ENCODE data around the gene DEGS1. TPM values are rescaled to one million over a fixed set of nuclear protein-coding genes. Genes with fewer than 3 reads are reported as not detected.

DEGS1 gene
- polyA plus RNA-seq, 1 donor from 2014 or later: 53.7 TPM

DNA sequence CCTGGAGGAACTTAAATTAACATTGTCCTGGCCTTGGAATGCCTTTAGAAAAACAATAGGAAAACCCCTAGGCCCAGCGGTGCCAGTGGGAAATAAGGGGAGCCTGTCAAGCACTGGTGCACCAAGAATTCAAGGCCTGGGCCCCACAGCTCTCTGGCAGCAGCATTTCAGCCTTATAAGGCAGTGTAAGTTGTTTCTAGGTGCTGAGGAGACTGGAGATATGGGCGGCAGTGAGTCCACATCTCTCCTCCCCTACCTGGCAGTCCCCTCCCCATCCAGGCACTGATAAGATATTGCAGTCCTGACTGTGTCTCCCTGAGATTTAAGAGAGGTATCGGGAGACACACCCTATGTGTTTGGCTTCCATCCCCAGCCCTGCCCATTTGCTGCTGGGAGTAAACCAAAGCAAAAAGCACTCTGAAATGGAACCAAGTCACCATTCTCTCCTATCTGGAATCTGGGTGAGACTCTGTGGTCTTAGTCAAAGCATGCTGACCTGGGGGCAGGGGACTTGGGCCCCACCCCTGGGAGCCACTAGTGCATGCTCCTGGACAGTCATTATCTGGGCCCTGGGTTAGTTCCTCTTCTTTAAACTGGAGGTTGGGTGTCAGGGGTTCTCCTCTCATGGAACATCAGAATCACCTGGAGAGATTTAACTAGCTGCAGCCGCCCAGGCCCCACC lies 30.5 kb downstream of the DEGS1 start:
- no peak overlapping the region for H3K9ac ChIP-seq (ENCODE audit: low read length)
- no peak overlapping the region for H2AFZ ChIP-seq (ENCODE audit: low read depth, low read length)
- no peaks in the 10 kb centered on the region for H4K20me1 ChIP-seq (ENCODE audit: insufficient read depth)
- no peaks in the 10 kb centered on the region for H3F3A ChIP-seq (ENCODE audit: insufficient read depth, low read length, poor library complexity, severe bottlenecking)
- H3K4me2 ChIP-seq (ENCODE audit: low read length): no peak overlapping the region
- H3K9me3 ChIP-seq (ENCODE audit: low read length): no peaks in the 10 kb centered on the region
- H3K27me3 ChIP-seq (ENCODE audit: insufficient read depth, low read depth, low read length): no peaks in the 10 kb centered on the region
- TF ChIP-seq, protein P1, sequence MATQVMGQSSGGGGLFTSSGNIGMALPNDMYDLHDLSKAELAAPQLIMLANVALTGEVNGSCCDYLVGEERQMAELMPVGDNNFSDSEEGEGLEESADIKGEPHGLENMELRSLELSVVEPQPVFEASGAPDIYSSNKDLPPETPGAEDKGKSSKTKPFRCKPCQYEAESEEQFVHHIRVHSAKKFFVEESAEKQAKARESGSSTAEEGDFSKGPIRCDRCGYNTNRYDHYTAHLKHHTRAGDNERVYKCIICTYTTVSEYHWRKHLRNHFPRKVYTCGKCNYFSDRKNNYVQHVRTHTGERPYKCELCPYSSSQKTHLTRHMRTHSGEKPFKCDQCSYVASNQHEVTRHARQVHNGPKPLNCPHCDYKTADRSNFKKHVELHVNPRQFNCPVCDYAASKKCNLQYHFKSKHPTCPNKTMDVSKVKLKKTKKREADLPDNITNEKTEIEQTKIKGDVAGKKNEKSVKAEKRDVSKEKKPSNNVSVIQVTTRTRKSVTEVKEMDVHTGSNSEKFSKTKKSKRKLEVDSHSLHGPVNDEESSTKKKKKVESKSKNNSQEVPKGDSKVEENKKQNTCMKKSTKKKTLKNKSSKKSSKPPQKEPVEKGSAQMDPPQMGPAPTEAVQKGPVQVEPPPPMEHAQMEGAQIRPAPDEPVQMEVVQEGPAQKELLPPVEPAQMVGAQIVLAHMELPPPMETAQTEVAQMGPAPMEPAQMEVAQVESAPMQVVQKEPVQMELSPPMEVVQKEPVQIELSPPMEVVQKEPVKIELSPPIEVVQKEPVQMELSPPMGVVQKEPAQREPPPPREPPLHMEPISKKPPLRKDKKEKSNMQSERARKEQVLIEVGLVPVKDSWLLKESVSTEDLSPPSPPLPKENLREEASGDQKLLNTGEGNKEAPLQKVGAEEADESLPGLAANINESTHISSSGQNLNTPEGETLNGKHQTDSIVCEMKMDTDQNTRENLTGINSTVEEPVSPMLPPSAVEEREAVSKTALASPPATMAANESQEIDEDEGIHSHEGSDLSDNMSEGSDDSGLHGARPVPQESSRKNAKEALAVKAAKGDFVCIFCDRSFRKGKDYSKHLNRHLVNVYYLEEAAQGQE (IDR thresholded peaks at IDR 0.05; ENCODE audit: borderline replicate concordance): no peak
- no peak for TF ChIP-seq RAD21 (conservative IDR thresholded peaks at IDR 0.05)
- no peak for TF ChIP-seq EZH2 (IDR thresholded peaks at IDR 0.05; ENCODE audit: borderline replicate concordance, insufficient read depth, low read length, poor library complexity, severe bottlenecking)
- TF ChIP-seq POLR2AphosphoS5 (IDR thresholded peaks at IDR 0.05): no peak
- TF ChIP-seq MXI1 (conservative IDR thresholded peaks at IDR 0.05; ENCODE audit: poor library complexity, severe bottlenecking): no peak
- TF ChIP-seq SMC3 (conservative IDR thresholded peaks at IDR 0.05; ENCODE audit: poor library complexity): no peak
- TF ChIP-seq, protein P2, sequence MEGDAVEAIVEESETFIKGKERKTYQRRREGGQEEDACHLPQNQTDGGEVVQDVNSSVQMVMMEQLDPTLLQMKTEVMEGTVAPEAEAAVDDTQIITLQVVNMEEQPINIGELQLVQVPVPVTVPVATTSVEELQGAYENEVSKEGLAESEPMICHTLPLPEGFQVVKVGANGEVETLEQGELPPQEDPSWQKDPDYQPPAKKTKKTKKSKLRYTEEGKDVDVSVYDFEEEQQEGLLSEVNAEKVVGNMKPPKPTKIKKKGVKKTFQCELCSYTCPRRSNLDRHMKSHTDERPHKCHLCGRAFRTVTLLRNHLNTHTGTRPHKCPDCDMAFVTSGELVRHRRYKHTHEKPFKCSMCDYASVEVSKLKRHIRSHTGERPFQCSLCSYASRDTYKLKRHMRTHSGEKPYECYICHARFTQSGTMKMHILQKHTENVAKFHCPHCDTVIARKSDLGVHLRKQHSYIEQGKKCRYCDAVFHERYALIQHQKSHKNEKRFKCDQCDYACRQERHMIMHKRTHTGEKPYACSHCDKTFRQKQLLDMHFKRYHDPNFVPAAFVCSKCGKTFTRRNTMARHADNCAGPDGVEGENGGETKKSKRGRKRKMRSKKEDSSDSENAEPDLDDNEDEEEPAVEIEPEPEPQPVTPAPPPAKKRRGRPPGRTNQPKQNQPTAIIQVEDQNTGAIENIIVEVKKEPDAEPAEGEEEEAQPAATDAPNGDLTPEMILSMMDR (IDR thresholded peaks at IDR 0.05; ENCODE audit: poor library complexity, severe bottlenecking): no peak
- no peak for TF ChIP-seq TAF1 (IDR thresholded peaks at IDR 0.05; ENCODE audit: low read depth)
- no peak for TF ChIP-seq EP300 (conservative IDR thresholded peaks at IDR 0.05; ENCODE audit: poor library complexity, severe bottlenecking)
- H3K36me3 ChIP-seq (ENCODE audit: insufficient read depth, low read length): no peaks in the 10 kb centered on the region
- H3K4me3 ChIP-seq (ENCODE audit: low read length): no peak overlapping the region
- H3K79me2 ChIP-seq (replicated peaks; ENCODE audit: insufficient read depth, low read length): no peaks in the 10 kb centered on the region
- H3K9me2 ChIP-seq (ENCODE audit: insufficient read depth, low read length): no peaks in the 10 kb centered on the region
- no peak overlapping the region for H3K27ac ChIP-seq (ENCODE audit: low read length)

DNA sequence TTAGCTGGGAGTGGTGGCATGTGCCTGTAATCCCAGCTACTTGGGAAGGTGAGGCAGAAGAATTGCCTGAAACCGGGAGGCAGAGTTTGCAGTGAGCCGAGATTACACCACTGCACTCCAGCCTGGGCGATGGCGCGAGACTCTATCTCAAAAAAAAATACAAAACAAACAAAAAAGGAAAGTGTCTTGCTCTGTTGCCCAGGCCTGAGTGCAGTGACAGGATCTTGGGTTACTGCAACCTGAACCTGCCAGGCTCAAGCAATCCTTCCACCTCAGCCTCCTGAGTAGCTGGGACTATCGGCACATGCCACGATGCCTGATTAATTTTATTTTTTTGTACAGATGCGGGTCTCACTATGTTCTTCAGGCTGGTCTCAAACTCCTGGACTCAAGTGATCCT lies 33.3 kb downstream of the DEGS1 start:
- H4K20me1 ChIP-seq (ENCODE audit: insufficient read depth): no peaks in the 10 kb centered on the region
- H2AFZ ChIP-seq (ENCODE audit: low read depth, low read length): no peak overlapping the region
- no peaks in the 10 kb centered on the region for H3K9me3 ChIP-seq (ENCODE audit: low read length)
- no peak overlapping the region for H3K9ac ChIP-seq (ENCODE audit: low read length)
- H3K9me2 ChIP-seq (ENCODE audit: insufficient read depth, low read length): no peaks in the 10 kb centered on the region
- H3K27ac ChIP-seq (ENCODE audit: low read length): no peak overlapping the region
- H3K4me2 ChIP-seq (ENCODE audit: low read length): no peak overlapping the region
- H3K4me3 ChIP-seq (ENCODE audit: low read length): no peak overlapping the region
- no peaks in the 10 kb centered on the region for H3F3A ChIP-seq (ENCODE audit: insufficient read depth, low read length, poor library complexity, severe bottlenecking)
- H3K79me2 ChIP-seq (replicated peaks; ENCODE audit: insufficient read depth, low read length): no peaks in the 10 kb centered on the region
- no peaks in the 10 kb centered on the region for H3K27me3 ChIP-seq (ENCODE audit: insufficient read depth, low read depth, low read length)
- H3K36me3 ChIP-seq (ENCODE audit: insufficient read depth, low read length): no peaks in the 10 kb centered on the region
- no peak for TF ChIP-seq RAD21 (conservative IDR thresholded peaks at IDR 0.05)
- TF ChIP-seq POLR2AphosphoS5 (IDR thresholded peaks at IDR 0.05): no peak
- TF ChIP-seq EP300 (conservative IDR thresholded peaks at IDR 0.05; ENCODE audit: poor library complexity, severe bottlenecking): no peak
- no peak for TF ChIP-seq TAF1 (IDR thresholded peaks at IDR 0.05; ENCODE audit: low read depth)
- TF ChIP-seq, protein P2 (IDR thresholded peaks at IDR 0.05; ENCODE audit: poor library complexity, severe bottlenecking): no peak
- TF ChIP-seq, protein P1 (IDR thresholded peaks at IDR 0.05; ENCODE audit: borderline replicate concordance): no peak
- TF ChIP-seq MXI1 (conservative IDR thresholded peaks at IDR 0.05; ENCODE audit: poor library complexity, severe bottlenecking): no peak
- no peak for TF ChIP-seq SMC3 (conservative IDR thresholded peaks at IDR 0.05; ENCODE audit: poor library complexity)
- TF ChIP-seq EZH2 (IDR thresholded peaks at IDR 0.05; ENCODE audit: borderline replicate concordance, insufficient read depth, low read length, poor library complexity, severe bottlenecking): no peak

Measured in neural cell (in vitro differentiated cells).